Endothelial cell of umbilical vein (primary cell): ENCODE data around the gene C16orf82. TPM values are rescaled to one million over a fixed set of nuclear protein-coding genes. Genes with fewer than 3 reads are reported as not detected.

ENCODE experiments used
- BruUV-seq: library from RNA; stranded (reverse); fragments of 400-500 nt; replicated peaks from 2 replicates; lab custom pipeline; 2021; lab: Mats Ljungman, UMichigan
- CTCF ChIA-PET: fragments of 300-600, 350-600 bp; sonication (Branson Sonifier 250); formaldehyde crosslinking; loops from one replicate; lab custom pipeline; 2021; ENCODE audit warnings: antibody characterized with exemption, inconsistent platforms; lab: Charles Lee
- POLR2A ChIA-PET: fragments of 300-600, 350-600 bp; sonication (Branson Sonifier 250); formaldehyde crosslinking; loops from one replicate; lab custom pipeline; 2021; ENCODE audit warnings: antibody characterized with exemption, inconsistent platforms; lab: Charles Lee
- DNase-seq: peaks from one replicate; pipeline ENCODE4 v3.0.0-alpha.2; 2011; ENCODE audit warnings: low read depth, low spot score
- FAIRE-seq: peaks from 2 replicates; lab custom pipeline; 2011; peaks lifted over from hg19 to GRCh38; lab: Jason Lieb, UNC
- H2AFZ ChIP-seq: 2 replicates; pipeline ENCODE4 v1.6.0; 2012; ENCODE audit warnings: low read depth, low read length, control low read depth, inconsistent platforms
- H3K27ac ChIP-seq: 2 replicates; pipeline ENCODE4 v1.5.1; 2011; ENCODE audit warnings: low read depth, mild to moderate bottlenecking, control low read depth, low read length, moderate library complexity; ENCODE audit not compliant: insufficient read depth
- H3K27me3 ChIP-seq, 2 experiments: 2 replicates each; pipeline versions ENCODE4 v1.6.0 to v1.6.1; 2011; ENCODE audit warnings: low read length in 2 of 2, mixed read lengths in 1 of 2; ENCODE audit not compliant: control insufficient read depth in 2 of 2, insufficient read depth in 2 of 2
- H3K36me3 ChIP-seq, 2 experiments: 2 replicates in 1 of 2; 3 replicates in 1 of 2; pipeline ENCODE4 v1.5.1; 2011; ENCODE audit warnings: low read length in 2 of 2, mild to moderate bottlenecking in 1 of 2, moderate library complexity in 1 of 2; ENCODE audit not compliant: control insufficient read depth in 2 of 2, insufficient read depth in 2 of 2; ENCODE audit errors: extremely low read depth in 1 of 2
- H3K4me1 ChIP-seq: 3 replicates; pipeline ENCODE4 v1.5.1; 2011; ENCODE audit warnings: mild to moderate bottlenecking, low read length; ENCODE audit not compliant: control insufficient read depth, insufficient read depth; ENCODE audit errors: extremely low read depth
- H3K4me2 ChIP-seq: 2 replicates; pipeline ENCODE4 v1.6.1; 2011; ENCODE audit warnings: low read length, control low read depth, mixed read lengths; ENCODE audit not compliant: insufficient read depth
- H3K4me3 ChIP-seq, 3 experiments: fragments of 200-600 bp in 1 of 3; sonication (generic), shearing (Covaris generic) in 1 of 3; replicated peaks in 1 of 3; 2 replicates each; pipeline ENCODE4 v1.5.1; 2011 to 2016; ENCODE audit warnings: control low read depth in 3 of 3, low read length in 3 of 3, mild to moderate bottlenecking in 2 of 3, inconsistent platforms in 1 of 3, low read depth in 1 of 3, moderate library complexity in 1 of 3; ENCODE audit not compliant: insufficient read depth in 1 of 3
- H3K79me2 ChIP-seq: 2 replicates; pipeline ENCODE4 v1.6.0; 2012; ENCODE audit warnings: low read length, inconsistent platforms; ENCODE audit not compliant: control insufficient read depth, insufficient read depth
- H3K9ac ChIP-seq: replicated peaks from 2 replicates; pipeline ENCODE3; 2011; ENCODE audit warnings: low read length, control low read depth; ENCODE audit not compliant: insufficient read depth; ENCODE audit errors: extremely low read depth
- H3K9me1 ChIP-seq: replicated peaks from 3 replicates; pipeline ENCODE4 v1.6.0; 2011; ENCODE audit warnings: mild to moderate bottlenecking, low read length; ENCODE audit not compliant: control insufficient read depth, insufficient read depth; ENCODE audit errors: extremely low read depth
- H3K9me3 ChIP-seq: replicated peaks from 2 replicates; pipeline ENCODE4 v1.5.1; 2012; ENCODE audit warnings: low read length, inconsistent platforms; ENCODE audit not compliant: control insufficient read depth, insufficient read depth
- H4K20me1 ChIP-seq: replicated peaks from 2 replicates; pipeline ENCODE3; 2011; ENCODE audit warnings: mild to moderate bottlenecking, low read length; ENCODE audit not compliant: control insufficient read depth, insufficient read depth; ENCODE audit errors: extremely low read depth
- CTCF ChIP-seq, 2 donors: IDR thresholded peaks; 1 replicate in 1 of 2; 2 replicates in 1 of 2; pipeline ENCODE4 v1.5.1; 2011; ENCODE audit warnings: low read length in 2 of 2, mild to moderate bottlenecking in 2 of 2, moderate library complexity in 2 of 2, control low read depth in 1 of 2, inconsistent platforms in 1 of 2, low read depth in 1 of 2; ENCODE audit not compliant: insufficient read depth in 1 of 2; ENCODE audit errors: extremely low read depth in 1 of 2
- EZH2 ChIP-seq: IDR thresholded peaks from 2 replicates; pipeline ENCODE4 v1.6.1; 2012; ENCODE audit warnings: borderline replicate concordance, low read depth, mild to moderate bottlenecking, moderate library complexity, low read length, inconsistent platforms; ENCODE audit not compliant: severe bottlenecking
- FOS ChIP-seq: IDR thresholded peaks from 2 replicates; pipeline ENCODE4 v1.6.1; 2011; ENCODE audit warnings: mild to moderate bottlenecking, low read length, moderate library complexity, borderline replicate concordance; ENCODE audit not compliant: insufficient read depth
- GATA2 ChIP-seq: IDR thresholded peaks from 2 replicates; pipeline ENCODE4 v1.7.0; 2011; ENCODE audit warnings: low read depth, mild to moderate bottlenecking, moderate library complexity, mixed read lengths, low read length; ENCODE audit not compliant: insufficient read length, insufficient read depth
- JUN ChIP-seq: IDR thresholded peaks from 2 replicates; pipeline ENCODE4 v1.6.1; 2011; ENCODE audit warnings: borderline replicate concordance, low read depth; ENCODE audit not compliant: insufficient read length, insufficient read depth
- MAX ChIP-seq: IDR thresholded peaks from 2 replicates; pipeline ENCODE4 v1.6.1; 2011; ENCODE audit not compliant: insufficient read depth, insufficient read length
- MYC ChIP-seq: IDR thresholded peaks from one replicate; pipeline ENCODE4 v1.6.1; 2011; ENCODE audit warnings: mild to moderate bottlenecking, low read depth, low read length
- POLR2A ChIP-seq: IDR thresholded peaks from 2 replicates; pipeline ENCODE4 v1.6.1; 2012; ENCODE audit warnings: low read depth, mild to moderate bottlenecking, control low read depth, low read length
- POLR2AphosphoS5 ChIP-seq: IDR thresholded peaks from 2 replicates; pipeline ENCODE4 v1.6.1; 2012; ENCODE audit warnings: low read depth, mild to moderate bottlenecking, control low read depth, low read length, moderate library complexity; ENCODE audit not compliant: insufficient read depth
- dilution Hi-C: fragments of 300-500 bp; cut with MboI; formaldehyde crosslinking; loops from one replicate; pipeline ENCODE4 v1.15.0; 2019; ENCODE audit warnings: low sequenced_read_pairs; ENCODE audit not compliant: extremely low pct_ligation_motif_present
- intact Hi-C: fragments of 100-400 bp; cut with micrococcal nuclease; formaldehyde crosslinking; loops from one replicate; pipeline ENCODE4 v1.10.0; 2022
- polyA plus RNA-seq, 4 experiments: library from polyadenylated mRNA; depleted of rRNA in 3 of 4; stranded (reverse) in 3 of 4; unstranded in 1 of 4; fragments of >200 nt; gene quantifications; 2 replicates each; pipeline versions ENCODE4 v1.2.1 to v1.2.3, GENCODE V29; 2011 to 2012; ENCODE audit warnings: missing spikeins in 1 of 4
- total RNA-seq: library from RNA; stranded (reverse); gene quantifications from 2 replicates; pipeline ENCODE4 v1.2.3, GENCODE V29; 2021

The C16orf82 gene
- total and polyA plus RNA-seq, 2 donors (not counting 3 experiments of a cell fraction or from before 2014, with no cell fraction given), result not detected

- no peak for TF ChIP-seq MAX
- TF ChIP-seq POLR2A, result no peak
- TF ChIP-seq EZH2, result no peak
- no peak for TF ChIP-seq GATA2
- TF ChIP-seq FOS, result no peak
- no peak for TF ChIP-seq JUN
- no peak for TF ChIP-seq CTCF (IDR thresholded peaks at IDR 0.05; ENCODE audit: extremely low read depth in 1 of 2, insufficient read depth in 1 of 2, low read depth in 1 of 2, low read length in 2 of 2)
- TF ChIP-seq POLR2AphosphoS5, result no peak
- TF ChIP-seq MYC, result no peak
- no peaks in the 10 kb centered on the region for H3K27me3 ChIP-seq
- no peaks in the 10 kb centered on the region for H3K79me2 ChIP-seq
- ChIA-PET CTCF (no interaction called here), POLR2A (no interaction called here)
- no peaks in the 10 kb centered on the region for H3K4me1 ChIP-seq
- H3K4me3 ChIP-seq, result no peak overlapping the region
- H3K4me2 ChIP-seq, result no peak overlapping the region
- H3K9me1 ChIP-seq, result no peaks in the 10 kb centered on the region
- no peak overlapping the region for H3K27ac ChIP-seq
- no peaks in the 10 kb centered on the region for H3K36me3 ChIP-seq
- dilution Hi-C loops, result no loop called here
- no peaks in the 10 kb centered on the region for H4K20me1 ChIP-seq
- H2AFZ ChIP-seq, result no peak overlapping the region
- H3K9me3 ChIP-seq, result no peaks in the 10 kb centered on the region
- no TSS peak for BruUV-seq
- DNase-seq, result no peak
- intact Hi-C loops, result no loop called here
- H3K9ac ChIP-seq, result no peak overlapping the region
- FAIRE-seq, result no peak
These were observed 40.5 kb downstream of the C16orf82 start for GRCh38 chr16:27107185-27107592.
